ENCODE measurements around the gene VARS2. TPM values are rescaled to one million over a fixed set of nuclear protein-coding genes. Genes with fewer than 3 reads are reported as not detected.
"Not testable (repeated sequence)": the region's sequence is repeated elsewhere in the genome, so short reads cannot be mapped to it uniquely, and the experiment has no call there.

Gene VARS2
- 40.4 and 42.1 TPM in 2 replicates for total RNA-seq

GRCh38 chr6:30914076-30914853 is at the start of gene VARS2:
VARS2 (plus strand) TSS chr6:30914238; CDS start chr6:30914837, 599 bp downstream.
- intact Hi-C loops (cut with micrococcal nuclease) = loop anchor here (2.0 to 10.0 kb wide), 3 partner anchors 165 to 239 kb away; partner anchors contain the start of gene DHX16

DNA sequence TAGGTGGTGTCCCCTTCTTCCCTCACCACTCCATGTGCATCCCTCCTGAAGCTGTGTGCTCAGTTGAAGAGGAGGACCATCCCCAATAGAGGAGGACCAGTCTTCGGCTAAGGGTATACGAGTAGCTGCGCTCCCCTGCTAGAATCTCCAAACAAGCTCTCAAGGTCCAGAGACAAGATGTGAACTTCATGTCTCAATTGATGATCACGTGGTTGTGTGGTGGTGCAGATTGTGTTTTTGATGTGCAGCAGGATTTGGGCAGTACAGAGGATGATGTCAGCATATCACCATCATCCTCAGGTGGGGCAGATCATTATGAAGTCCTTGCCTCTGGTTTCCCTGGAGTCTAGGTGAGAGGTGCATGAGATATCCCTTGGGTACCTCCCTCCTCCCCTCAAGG is 49.7 kb upstream of the VARS2 start:
- intact Hi-C loops (cut with micrococcal nuclease) = no loop called here

DNA sequence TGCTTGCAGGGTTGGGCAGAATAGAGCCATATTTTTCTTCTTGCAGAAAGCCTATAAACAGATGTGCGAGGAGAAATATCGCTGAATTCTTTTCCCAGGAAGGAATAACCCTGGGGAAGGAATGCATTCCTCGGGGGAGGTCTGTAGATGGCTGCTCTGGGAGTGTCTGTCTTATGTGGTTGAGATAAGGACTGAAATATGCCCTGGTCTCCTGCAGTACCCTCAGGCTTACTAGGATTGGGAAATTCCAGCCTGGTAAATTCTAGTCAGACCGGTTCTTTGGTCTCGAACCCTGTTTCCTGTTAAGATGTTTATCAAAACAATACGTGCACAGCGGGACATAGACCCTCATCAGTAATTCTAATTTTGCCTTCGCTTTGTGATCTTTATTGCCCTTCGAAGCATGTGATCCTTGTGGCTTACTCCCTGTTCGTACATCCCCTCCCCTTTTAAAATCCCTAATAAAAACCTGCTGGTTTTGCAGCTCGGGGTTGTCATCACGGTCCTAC is 44.7 kb upstream of the VARS2 start:
- intact Hi-C loops (cut with micrococcal nuclease) = not testable (repeated sequence)

- intact Hi-C loops (cut with micrococcal nuclease) = no loop called here
These were observed 43.5 kb upstream of the VARS2 start for GRCh38 chr6:30870546-30870945.

DNA sequence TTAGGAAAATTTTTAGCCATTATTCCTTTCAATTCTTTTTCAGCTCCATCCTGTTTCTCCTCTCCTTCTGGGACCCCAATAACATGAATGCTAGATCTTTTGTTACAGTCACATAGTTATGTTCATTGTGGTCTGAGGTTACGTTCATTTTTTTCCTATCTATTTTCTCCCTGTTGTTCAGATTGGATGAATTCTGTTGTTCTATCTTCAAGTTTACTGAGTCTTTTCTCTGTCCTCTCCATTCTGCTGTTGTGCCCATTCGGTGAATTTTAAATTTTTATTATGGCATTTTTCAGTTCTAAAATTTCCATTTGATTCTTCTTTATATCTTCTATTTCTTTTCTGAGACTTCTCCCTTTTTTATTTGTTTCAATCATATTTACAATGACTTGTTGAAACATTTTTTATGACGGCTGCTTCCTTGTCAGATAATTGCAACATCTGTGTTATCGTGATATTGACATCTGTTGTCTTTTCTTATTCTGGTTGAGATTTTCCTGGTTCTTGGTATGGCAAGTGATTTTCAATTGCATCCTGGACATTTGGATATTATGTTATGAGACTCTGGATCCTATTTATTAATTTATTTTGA is 42.4 kb upstream of the VARS2 start:
- intact Hi-C loops (cut with micrococcal nuclease) = no loop called here

DNA sequence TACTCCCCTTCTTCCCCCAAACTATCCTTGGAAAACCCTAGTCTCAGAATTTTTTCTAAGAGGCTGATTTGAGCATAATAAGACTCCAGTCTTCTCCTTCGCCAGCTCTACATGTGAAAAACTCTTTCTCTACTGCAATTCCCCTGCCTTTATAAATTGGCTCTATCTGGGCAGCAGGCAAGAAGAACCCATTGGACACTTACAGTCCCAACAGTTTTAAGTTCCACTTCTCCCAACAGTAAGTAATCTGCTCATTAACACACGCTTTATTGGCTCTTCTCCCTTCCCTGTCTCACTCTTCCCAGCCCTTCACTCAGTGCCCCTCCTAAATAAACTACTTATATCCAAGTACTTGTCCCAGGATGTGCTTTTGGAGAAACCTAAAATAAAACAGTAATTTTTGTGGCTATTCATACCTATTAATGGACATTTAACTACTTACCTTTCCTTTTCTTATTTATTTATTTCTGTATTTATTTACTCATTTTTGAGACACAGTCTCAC is 40.8 kb upstream of the VARS2 start:
- intact Hi-C loops (cut with micrococcal nuclease) = no loop called here

DNA sequence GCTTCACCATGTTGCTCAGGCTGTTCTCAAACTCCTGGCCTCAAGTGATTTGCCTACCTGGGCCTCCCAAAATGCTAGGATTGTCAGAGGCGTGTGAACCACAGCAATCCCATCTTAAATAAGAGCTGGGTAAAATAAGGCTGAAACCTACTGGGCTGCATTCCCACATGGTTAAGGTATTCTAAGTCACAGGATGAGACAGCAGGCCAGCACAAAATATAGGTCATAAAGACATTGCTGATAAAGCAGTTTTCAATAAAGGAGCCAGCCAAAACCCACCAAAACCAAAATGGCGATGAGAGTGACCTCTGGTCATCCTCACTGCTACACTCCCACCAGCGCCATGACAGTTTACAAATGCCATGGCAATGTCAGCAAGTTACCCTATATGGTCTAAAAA is 40.2 kb upstream of the VARS2 start:
- intact Hi-C loops (cut with micrococcal nuclease) = not testable (repeated sequence)

DNA sequence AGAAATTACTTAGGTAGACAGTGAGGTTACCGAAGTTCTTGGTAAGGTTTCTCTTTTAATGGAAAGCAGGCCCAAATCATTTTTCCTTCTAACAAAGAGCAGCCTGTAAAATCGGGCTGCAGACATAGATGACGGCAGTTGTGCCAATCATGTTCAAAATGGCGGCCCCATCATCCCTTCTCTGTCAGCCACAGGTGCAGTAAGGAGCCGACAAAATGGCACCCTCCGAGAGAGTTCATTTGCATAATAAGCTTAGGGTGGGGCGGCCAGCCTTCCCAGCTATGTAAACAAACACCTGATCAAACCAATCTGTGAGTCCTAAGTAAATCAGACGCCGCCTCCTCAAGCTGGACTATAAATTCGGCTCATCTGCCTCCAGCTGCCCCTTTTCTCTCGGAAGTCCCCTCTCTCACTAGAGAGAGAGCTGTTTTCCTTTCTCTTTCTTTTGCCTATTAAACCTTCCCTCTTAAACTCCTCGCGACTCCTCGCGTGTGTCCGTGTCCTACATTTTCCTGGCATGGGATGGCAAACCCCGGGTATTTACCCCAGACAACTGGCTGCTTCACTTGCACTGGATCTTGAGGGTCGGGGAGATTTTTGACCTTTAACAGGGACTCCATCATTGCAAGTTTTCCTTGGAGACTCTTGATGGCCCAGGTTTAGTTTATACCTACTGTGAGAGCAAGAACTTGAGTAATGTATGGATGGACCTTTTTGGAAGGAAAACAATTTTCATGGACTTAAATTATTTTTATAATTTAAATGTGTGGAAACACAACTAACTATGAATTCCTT is 38.6 kb upstream of the VARS2 start:
- intact Hi-C loops (cut with micrococcal nuclease) = loop anchor here (2.0 kb wide), 1 partner anchor 197 kb away; no protein-coding TSS in a partner anchor

GRCh38 chr6:30876039-30876730 is 37.9 kb upstream of the VARS2 start:
- intact Hi-C loops (cut with micrococcal nuclease) = loop anchor here (2.0 kb wide), 1 partner anchor 197 kb away; no protein-coding TSS in a partner anchor

DNA sequence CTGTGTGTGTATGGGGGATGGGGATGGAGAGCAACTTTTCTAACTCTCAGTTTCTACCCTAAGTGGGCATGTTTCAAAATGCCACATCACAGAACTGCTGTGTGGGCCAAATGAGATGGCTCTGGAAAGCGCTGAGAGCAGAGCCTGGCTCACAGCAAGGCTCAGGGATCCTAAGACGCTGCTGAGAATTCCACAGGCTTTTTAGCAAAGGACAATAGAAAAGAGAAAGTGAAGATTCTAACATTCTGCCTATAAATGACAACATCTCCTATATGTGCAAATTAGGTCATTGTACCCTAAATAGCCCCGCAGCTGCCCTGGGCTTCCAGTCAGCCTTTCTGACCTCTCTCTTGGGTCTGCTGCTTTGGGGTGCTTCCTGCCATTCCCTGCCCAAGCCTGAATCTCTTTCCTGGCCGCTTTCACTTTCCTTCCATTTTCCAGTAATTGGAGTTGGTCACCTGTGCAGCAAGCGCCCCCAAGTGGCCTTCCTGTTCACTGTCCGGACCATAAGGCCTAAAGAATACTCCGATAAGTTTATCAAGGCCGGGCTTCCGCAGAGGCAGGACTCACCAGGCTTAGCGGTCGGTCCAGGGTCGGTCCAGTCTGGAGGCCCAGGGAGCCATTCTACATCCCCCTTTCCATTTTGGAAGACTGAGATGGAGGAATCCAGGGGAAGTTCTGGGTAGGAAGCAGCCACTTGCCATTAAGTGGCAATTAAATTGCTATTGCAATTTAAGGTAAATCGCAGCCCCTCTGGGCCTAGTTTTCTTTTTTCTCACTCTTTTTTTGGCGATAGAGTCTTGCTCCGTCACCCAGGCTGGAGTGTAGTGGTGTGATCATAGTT is 36.4 kb upstream of the VARS2 start:
- intact Hi-C loops (cut with micrococcal nuclease) = loop anchor here (1.0 to 2.0 kb wide), 3 partner anchors 49 to 199 kb away; partner anchors contain the start of gene IER3

DNA sequence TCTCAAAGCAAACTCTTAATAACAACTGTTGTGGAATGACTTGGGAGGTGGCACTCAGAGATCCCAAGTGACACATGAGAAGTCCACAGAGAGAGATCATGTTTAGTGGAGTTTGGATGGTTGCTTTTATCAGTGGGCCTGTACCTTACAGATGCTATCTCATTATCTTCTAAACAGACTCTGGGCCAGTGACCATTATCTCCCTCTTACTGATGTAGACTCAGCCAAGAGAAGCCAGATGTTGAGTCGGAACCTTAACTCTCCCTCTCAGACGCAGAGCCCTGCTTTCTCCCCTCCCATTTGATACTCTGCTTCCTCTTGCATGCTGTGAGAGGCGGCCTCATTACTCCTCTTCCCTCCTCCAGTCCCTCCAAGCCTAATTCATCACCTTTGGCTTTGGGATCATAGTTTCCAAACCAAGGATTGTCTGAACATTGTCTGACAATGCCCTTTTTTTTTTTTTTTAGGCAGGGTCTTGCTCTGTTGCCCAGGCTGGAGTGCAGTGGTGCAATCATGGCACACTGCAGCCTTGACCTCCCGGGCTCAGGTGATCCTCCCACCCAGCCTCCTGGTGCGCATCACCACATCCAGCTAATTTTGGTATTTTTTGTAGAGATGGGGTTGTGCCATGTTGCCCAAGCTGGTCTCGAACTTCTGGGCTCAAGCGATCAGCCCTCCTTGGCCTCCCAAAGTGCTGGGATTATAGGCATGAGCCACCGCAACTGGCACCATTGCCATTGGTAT is 34.2 kb upstream of the VARS2 start:
- intact Hi-C loops (cut with micrococcal nuclease) = no loop called here

GRCh38 chr6:30880698-30881252 is 33.3 kb upstream of the VARS2 start:
- intact Hi-C loops (cut with micrococcal nuclease) = no loop called here

- intact Hi-C loops (cut with micrococcal nuclease) = no loop called here
These were observed 32.4 kb upstream of the VARS2 start for GRCh38 chr6:30881392-30882203.

GRCh38 chr6:30882204-30882758 is 31.8 kb upstream of the VARS2 start:
- intact Hi-C loops (cut with micrococcal nuclease) = no loop called here

- intact Hi-C loops (cut with micrococcal nuclease) = no loop called here
These were observed 31.0 kb upstream of the VARS2 start for GRCh38 chr6:30882759-30883684.

GRCh38 chr6:30883685-30884520 is 30.1 kb upstream of the VARS2 start, which contains the start of gene DDR1:
DDR1 (plus strand) TSS chr6:30884519; CDS start chr6:30888730, 4,211 bp downstream.
- intact Hi-C loops (cut with micrococcal nuclease) = no loop called here

Data from T-helper 2 cell treated with Interferon-gamma antibody and Interleukin-4, amounts not matched to agents 100 ng/mL and 5 ng/mL, for 36 hours (primary cell).